HEK293T (cell line): ENCODE data around the gene POLR3A.

Experiments
- CTCF ChIA-PET: fragments of 350-600 bp; formaldehyde crosslinking; extraction: SDS; loops from one replicate; lab custom pipeline; 2021; ENCODE audit warnings: antibody characterized with exemption, inconsistent platforms; lab: Yijun Ruan, JAX
- POLR2A ChIA-PET: fragments of 350-600 bp; formaldehyde crosslinking; extraction: SDS; loops from one replicate; lab custom pipeline; 2020; ENCODE audit warnings: antibody characterized with exemption, inconsistent platforms; lab: Yijun Ruan, JAX
- DNase-seq: peaks from one replicate; pipeline ENCODE4 v3.0.0; 2012; ENCODE audit warnings: mixed read lengths; ENCODE audit errors: extremely low spot score
- ARNT ChIP-seq: fragments of 450-650 bp; IDR thresholded peaks from 2 replicates; pipeline ENCODE4 v1.6.1; 2017; ENCODE audit warnings: mild to moderate bottlenecking
- BHLHE40 ChIP-seq: fragments of 450-650 bp; IDR thresholded peaks from 2 replicates; pipeline ENCODE4 v1.6.1; 2016; ENCODE audit warnings: mild to moderate bottlenecking, moderate library complexity, borderline replicate concordance
- CTBP1 ChIP-seq: fragments of 450-650 bp; IDR thresholded peaks from 2 replicates; pipeline ENCODE4 v1.6.1; 2016; ENCODE audit warnings: borderline replicate concordance
- ELF4 ChIP-seq: fragments of 450-650 bp; IDR thresholded peaks from 2 replicates; pipeline ENCODE4 v1.6.1; 2017; ENCODE audit warnings: antibody characterized with exemption
- FOXA1 ChIP-seq: fragments of 450-650 bp; IDR thresholded peaks from 2 replicates; pipeline ENCODE4 v1.6.1; 2016; ENCODE audit warnings: mild to moderate bottlenecking
- FOXK2 ChIP-seq: fragments of 450-650 bp; IDR thresholded peaks from 2 replicates; pipeline ENCODE4 v1.6.1; 2016; ENCODE audit warnings: mild to moderate bottlenecking
- FOXM1 ChIP-seq: fragments of 450-650 bp; IDR thresholded peaks from 2 replicates; pipeline ENCODE4 v1.6.1; 2017; ENCODE audit warnings: mild to moderate bottlenecking, borderline replicate concordance
- HDGF ChIP-seq: fragments of 450-650 bp; IDR thresholded peaks from 2 replicates; pipeline ENCODE4 v1.6.1; 2017; ENCODE audit warnings: antibody characterized with exemption, borderline replicate concordance
- L3MBTL2 ChIP-seq: fragments of 450-650 bp; conservative IDR thresholded peaks from 2 replicates; pipeline ENCODE4 v1.6.1; 2016; ENCODE audit warnings: mild to moderate bottlenecking
- LEF1 ChIP-seq: fragments of 450-650 bp; IDR thresholded peaks from 2 replicates; pipeline ENCODE4 v1.6.1; 2017; ENCODE audit warnings: mild to moderate bottlenecking, borderline replicate concordance
- NFRKB ChIP-seq: fragments of 450-650 bp; IDR thresholded peaks from 2 replicates; pipeline ENCODE4 v1.6.1; 2016; ENCODE audit warnings: mild to moderate bottlenecking, moderate library complexity
- SP1 ChIP-seq: fragments of 450-650 bp; IDR thresholded peaks from 2 replicates; pipeline ENCODE4 v1.6.1; 2017
- SUZ12 ChIP-seq: fragments of 450-650 bp; IDR thresholded peaks from 2 replicates; pipeline ENCODE4 v1.6.1; 2016; ENCODE audit warnings: mild to moderate bottlenecking
- TARDBP ChIP-seq: fragments of 450-650 bp; IDR thresholded peaks from 2 replicates; pipeline ENCODE4 v1.6.1; 2016
- ZNF384 ChIP-seq: fragments of 450-650 bp; IDR thresholded peaks from 2 replicates; pipeline ENCODE4 v1.6.1; 2016
- TF ChIP-seq, protein P1 (sequence below): fragments of 450-650 bp; IDR thresholded peaks from 2 replicates; pipeline ENCODE4 v1.6.1; 2016

Gene POLR3A

DNA sequence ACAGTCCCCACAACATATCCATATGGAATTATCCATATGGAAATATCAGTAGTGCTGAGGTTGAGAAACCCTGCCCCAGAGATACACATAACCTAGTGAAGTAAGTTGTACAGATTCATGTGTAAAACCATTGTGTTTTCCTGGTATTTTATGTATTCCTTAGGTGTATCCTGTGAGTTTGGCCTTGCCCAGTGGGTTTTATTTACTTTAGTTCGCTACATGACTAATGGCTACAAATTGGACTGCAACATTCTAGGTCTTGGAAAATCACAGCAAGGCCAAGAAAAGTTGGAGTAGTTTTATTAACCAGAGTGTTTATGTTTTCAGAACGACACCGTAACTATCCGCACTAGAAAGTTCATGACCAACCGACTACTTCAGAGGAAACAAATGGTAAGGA lies 5.7 kb upstream of the POLR3A start:
- ChIA-PET CTCF (no interaction called here), POLR2A (interaction anchor here (1.1 kb wide), 1 partner anchor 12 kb away, joined by 4 read pairs; no protein-coding TSS in a partner anchor)
- no peak for DNase-seq
- TF ChIP-seq L3MBTL2 (no peak), TARDBP (no peak), ZNF384 (no peak), HDGF (no peak), FOXM1 (no peak), ELF4 (no peak), CTBP1 (no peak), NFRKB (no peak), LEF1 (no peak), FOXK2 (no peak), BHLHE40 (no peak), SUZ12 (no peak), ARNT (no peak)

DNA sequence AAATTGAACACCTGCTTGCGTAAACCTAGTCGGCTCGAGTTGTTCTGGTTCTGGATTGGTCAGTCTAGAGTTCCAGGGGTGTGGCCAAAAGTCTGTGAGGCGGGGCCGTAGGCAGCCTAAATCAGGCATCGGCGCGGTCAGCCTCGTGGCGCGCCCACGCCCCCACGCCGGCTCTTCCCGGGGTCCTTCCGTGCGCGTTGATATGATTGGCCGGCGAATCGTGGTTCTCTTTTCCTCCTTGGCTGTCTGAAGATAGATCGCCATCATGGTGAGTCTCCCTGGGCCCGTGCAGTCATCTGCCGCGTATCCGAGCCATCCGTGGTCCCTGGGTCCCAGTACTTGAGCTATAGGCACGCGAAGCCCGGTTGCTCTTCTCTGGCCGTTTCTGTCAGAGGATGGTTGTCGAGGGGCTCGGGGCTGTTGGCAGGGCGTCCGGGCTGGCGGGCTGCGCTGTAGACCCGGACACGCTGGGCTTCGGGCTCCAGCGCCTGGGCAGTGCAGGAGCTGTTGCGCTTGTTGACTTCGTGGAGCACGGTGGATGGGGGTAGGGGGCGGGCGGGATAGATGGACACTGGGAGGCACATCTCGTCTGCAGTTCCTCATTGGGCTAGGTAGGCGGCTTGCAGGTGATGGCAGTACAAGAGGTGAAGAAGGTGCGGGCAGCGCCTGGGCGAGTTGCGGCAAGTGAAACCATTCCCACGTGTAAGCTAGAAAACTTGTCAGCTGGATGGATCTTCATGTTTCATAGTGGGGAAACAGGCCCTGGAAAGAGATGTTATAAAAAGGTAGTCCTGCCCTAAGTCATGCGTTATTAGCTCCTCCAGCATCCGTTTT lies 4.5 kb upstream of the POLR3A start, which contains the start of gene RPS24:
Gene RPS24 (plus strand): TSS at position 227 of the 834 bp plus-strand sequence. CDS start 39 bp downstream, at position 266.
- ChIA-PET CTCF (no interaction called here), POLR2A (interaction anchor here (0.9 kb wide), 1 partner anchor 9 kb away, joined by 5 read pairs; no protein-coding TSS in a partner anchor)
- DNase-seq = peak; percentile 92
- no peak for TF ChIP-seq CTBP1
- 0 out of 2 replicates have a peak, but pooled peaks have one; percentile 55 for TF ChIP-seq NFRKB
- TF ChIP-seq ARNT = peak; percentile 39; the same call in 1 of the 2 replicates
- peak; percentile 49; the same call in 1 of the 2 replicates for TF ChIP-seq L3MBTL2
- TF ChIP-seq ZNF384 = no peak
- no peak for TF ChIP-seq SP1
- no peak for TF ChIP-seq FOXK2
- no peak for TF ChIP-seq SUZ12
- TF ChIP-seq, protein P1, sequence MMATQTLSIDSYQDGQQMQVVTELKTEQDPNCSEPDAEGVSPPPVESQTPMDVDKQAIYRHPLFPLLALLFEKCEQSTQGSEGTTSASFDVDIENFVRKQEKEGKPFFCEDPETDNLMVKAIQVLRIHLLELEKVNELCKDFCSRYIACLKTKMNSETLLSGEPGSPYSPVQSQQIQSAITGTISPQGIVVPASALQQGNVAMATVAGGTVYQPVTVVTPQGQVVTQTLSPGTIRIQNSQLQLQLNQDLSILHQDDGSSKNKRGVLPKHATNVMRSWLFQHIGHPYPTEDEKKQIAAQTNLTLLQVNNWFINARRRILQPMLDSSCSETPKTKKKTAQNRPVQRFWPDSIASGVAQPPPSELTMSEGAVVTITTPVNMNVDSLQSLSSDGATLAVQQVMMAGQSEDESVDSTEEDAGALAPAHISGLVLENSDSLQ = peak; percentile 72
- no peak for TF ChIP-seq LEF1
- TF ChIP-seq ELF4 = peak; percentile 88
- TF ChIP-seq BHLHE40 = no peak
- TF ChIP-seq TARDBP = no peak
- TF ChIP-seq FOXA1 = no peak
- TF ChIP-seq FOXM1 = no peak

- no peak for TF ChIP-seq CTBP1
- no peak for TF ChIP-seq FOXM1
- TF ChIP-seq LEF1 = no peak
- TF ChIP-seq NFRKB = no peak
- TF ChIP-seq HDGF = no peak
- no peak for TF ChIP-seq FOXA1
- no peak for TF ChIP-seq BHLHE40
- TF ChIP-seq, protein P1 = no peak
- no peak for TF ChIP-seq ELF4
- no peak for TF ChIP-seq SP1
- no peak for TF ChIP-seq TARDBP
- TF ChIP-seq SUZ12 = no peak
- no peak for TF ChIP-seq FOXK2
- no peak for TF ChIP-seq ZNF384
- TF ChIP-seq ARNT = no peak
- no peak for TF ChIP-seq L3MBTL2
- DNase-seq = no peak
- POLR2A ChIA-PET = no interaction called here
- CTCF ChIA-PET = no interaction called here
Observed at GRCh38 chr10:78033387-78033636, 4.0 kb upstream of the POLR3A start.

DNA sequence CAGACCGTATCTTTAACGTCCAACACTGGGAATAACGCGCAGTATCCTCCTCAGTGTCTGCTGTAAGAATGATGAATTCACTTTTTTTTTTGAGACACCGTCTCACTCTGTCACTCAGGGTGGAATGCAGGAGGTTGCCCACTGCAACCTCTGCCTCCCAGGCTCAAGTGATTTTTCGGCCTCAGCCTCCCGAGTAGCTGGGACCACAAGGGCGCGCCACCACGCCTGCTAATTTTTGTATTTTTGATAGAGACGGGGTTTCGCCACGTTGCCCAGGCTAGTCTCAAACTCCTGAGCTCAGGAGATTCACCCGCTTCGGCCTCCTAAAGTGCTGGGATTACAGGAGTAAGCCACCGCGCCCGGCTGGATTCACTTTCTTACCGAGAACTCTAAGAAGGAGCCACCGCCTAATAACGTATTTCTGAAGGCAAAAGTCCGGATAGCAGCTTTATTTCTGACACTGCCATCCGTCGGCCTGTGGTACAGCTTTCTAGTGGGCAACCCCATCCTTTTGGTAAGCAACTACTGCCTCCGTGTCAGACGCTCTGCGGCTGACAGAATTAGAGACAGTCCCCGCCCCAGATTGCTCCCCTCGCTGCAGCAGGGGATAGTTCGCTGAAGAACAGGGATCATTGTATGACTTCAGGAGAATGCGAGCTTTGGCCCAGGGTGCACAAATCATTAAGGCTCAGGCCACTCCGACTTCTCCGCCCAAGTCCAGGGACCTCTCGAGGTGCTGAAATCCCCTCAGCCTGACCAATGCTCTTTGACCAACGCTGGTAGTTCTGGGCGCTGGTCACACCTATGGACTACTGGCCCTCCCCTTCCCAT lies 662 bp downstream of the POLR3A start:
- ChIA-PET CTCF (interaction anchor here (0.6 to 1.1 kb wide), 2 partner anchors 9 to 10 kb away, joined by 3 to 4 read pairs; no protein-coding TSS in a partner anchor), POLR2A (interaction anchor here (1.0 kb wide), 1 partner anchor 12 kb away, joined by 3 read pairs; no protein-coding TSS in a partner anchor)
- TF ChIP-seq NFRKB = no peak
- no peak for TF ChIP-seq ELF4
- no peak for TF ChIP-seq HDGF
- no peak for TF ChIP-seq SUZ12
- TF ChIP-seq TARDBP = no peak
- TF ChIP-seq BHLHE40 = no peak
- no peak for TF ChIP-seq ZNF384
- no peak for TF ChIP-seq FOXM1
- no peak for TF ChIP-seq L3MBTL2
- TF ChIP-seq, protein P1 = no peak
- TF ChIP-seq CTBP1 = no peak
- TF ChIP-seq FOXK2 = no peak
- no peak for TF ChIP-seq ARNT
- TF ChIP-seq LEF1 = no peak
- TF ChIP-seq SP1 = no peak
- TF ChIP-seq FOXA1 = no peak
- DNase-seq = no peak
